ENCODE data around the gene TMEM139.

Gene TMEM139

DNA sequence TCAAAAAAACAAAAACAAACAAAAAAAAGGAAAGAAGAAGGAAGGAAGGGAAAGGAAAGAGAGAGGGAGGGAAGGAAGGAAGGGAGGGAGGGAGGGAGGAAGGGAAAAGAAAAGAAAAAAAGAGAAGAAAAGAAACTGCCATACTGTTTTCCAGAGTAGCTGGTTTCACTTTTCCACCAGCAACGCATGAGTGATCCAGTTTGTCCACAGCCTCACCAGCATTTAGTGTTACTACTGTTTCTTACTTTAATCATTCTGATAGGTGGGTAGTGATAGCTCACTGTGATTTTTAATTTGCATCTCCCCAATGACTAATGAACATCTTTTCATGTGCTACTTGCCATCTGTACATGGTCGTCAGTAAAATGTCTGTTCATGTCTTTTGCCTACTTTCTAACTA lies 11.9 kb upstream of the TMEM139 start:
- H3K27me3 ChIP-seq (ENCODE audit: insufficient read depth, poor library complexity, severe bottlenecking), result no peaks in the 10 kb centered on the region
- no peak for DNase-seq (ENCODE audit: low read depth in 1 of 2, low spot score in 1 of 2)
- TF ChIP-seq GABPA (IDR thresholded peaks at IDR 0.05; ENCODE audit: low read depth), result no peak
- no peak for TF ChIP-seq POLR2AphosphoS5 (IDR thresholded peaks at IDR 0.05; ENCODE audit: low read depth)
- TF ChIP-seq, protein P1, sequence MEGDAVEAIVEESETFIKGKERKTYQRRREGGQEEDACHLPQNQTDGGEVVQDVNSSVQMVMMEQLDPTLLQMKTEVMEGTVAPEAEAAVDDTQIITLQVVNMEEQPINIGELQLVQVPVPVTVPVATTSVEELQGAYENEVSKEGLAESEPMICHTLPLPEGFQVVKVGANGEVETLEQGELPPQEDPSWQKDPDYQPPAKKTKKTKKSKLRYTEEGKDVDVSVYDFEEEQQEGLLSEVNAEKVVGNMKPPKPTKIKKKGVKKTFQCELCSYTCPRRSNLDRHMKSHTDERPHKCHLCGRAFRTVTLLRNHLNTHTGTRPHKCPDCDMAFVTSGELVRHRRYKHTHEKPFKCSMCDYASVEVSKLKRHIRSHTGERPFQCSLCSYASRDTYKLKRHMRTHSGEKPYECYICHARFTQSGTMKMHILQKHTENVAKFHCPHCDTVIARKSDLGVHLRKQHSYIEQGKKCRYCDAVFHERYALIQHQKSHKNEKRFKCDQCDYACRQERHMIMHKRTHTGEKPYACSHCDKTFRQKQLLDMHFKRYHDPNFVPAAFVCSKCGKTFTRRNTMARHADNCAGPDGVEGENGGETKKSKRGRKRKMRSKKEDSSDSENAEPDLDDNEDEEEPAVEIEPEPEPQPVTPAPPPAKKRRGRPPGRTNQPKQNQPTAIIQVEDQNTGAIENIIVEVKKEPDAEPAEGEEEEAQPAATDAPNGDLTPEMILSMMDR (IDR thresholded peaks at IDR 0.05; ENCODE audit: insufficient read depth, low read length), result no peak
- TF ChIP-seq, protein P2, sequence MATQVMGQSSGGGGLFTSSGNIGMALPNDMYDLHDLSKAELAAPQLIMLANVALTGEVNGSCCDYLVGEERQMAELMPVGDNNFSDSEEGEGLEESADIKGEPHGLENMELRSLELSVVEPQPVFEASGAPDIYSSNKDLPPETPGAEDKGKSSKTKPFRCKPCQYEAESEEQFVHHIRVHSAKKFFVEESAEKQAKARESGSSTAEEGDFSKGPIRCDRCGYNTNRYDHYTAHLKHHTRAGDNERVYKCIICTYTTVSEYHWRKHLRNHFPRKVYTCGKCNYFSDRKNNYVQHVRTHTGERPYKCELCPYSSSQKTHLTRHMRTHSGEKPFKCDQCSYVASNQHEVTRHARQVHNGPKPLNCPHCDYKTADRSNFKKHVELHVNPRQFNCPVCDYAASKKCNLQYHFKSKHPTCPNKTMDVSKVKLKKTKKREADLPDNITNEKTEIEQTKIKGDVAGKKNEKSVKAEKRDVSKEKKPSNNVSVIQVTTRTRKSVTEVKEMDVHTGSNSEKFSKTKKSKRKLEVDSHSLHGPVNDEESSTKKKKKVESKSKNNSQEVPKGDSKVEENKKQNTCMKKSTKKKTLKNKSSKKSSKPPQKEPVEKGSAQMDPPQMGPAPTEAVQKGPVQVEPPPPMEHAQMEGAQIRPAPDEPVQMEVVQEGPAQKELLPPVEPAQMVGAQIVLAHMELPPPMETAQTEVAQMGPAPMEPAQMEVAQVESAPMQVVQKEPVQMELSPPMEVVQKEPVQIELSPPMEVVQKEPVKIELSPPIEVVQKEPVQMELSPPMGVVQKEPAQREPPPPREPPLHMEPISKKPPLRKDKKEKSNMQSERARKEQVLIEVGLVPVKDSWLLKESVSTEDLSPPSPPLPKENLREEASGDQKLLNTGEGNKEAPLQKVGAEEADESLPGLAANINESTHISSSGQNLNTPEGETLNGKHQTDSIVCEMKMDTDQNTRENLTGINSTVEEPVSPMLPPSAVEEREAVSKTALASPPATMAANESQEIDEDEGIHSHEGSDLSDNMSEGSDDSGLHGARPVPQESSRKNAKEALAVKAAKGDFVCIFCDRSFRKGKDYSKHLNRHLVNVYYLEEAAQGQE (IDR thresholded peaks at IDR 0.05; ENCODE audit: insufficient replicate concordance, low read depth), result no peak
- no peak for TF ChIP-seq SPI1 (IDR thresholded peaks at IDR 0.05; ENCODE audit: borderline replicate concordance, low read depth)
- H3K4me3 ChIP-seq (replicated peaks; ENCODE audit: insufficient read depth, low read length), result no peak overlapping the region
- no peak overlapping the region for H3K27ac ChIP-seq (replicated peaks)

DNA sequence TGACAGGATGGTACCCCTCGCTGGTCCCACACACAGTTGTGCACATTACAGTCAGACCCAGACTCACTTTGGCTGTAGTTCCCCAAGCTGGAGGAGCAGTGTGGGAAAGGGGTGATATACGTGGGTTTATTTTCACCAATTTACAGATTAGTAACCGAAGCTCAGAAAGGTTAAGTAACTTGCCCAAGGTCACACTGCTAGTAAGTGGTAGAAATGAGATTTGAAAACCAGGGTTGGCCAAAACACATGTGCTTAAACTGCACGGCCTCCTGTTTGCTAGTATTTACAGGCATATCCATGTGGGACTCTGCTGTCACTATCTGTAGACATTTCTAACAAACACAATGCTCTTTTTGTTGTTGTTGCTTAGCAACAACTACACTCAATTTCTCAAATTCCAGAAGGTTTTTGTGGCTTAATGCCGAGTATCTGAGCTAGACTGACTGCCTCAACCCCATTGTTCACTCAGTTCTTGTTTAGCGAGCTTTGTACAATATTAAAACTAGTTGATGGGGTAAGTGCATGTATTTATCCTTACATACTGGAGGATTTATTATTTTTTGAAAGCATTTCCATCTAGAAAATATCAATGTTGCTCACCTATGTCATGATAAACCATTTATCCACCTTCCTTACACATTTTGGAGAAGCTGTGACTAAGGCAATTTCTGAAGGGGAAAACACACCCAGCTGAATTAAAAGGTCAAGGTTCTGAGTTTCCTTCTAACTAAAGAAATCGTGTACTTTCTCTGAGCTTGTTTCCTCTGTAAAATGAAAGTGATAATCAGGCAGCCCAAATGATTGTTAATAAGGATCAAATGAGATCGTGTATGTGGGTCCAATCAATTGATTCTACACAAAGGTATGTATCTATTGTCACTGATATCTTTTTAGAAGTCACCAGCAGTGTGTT lies 5.3 kb upstream of the TMEM139 start:
- Histone ChIP-seq H3K27me3 (ENCODE audit: insufficient read depth, poor library complexity, severe bottlenecking) (no peaks in the 10 kb centered on the region), H3K27ac (replicated peaks) (no peak overlapping the region), H3K4me3 (replicated peaks; ENCODE audit: insufficient read depth, low read length) (no peak overlapping the region)
- DNase-seq (ENCODE audit: low read depth in 1 of 2, low spot score in 1 of 2), result no peak
- TF ChIP-seq, protein P2 (IDR thresholded peaks at IDR 0.05; ENCODE audit: insufficient replicate concordance, low read depth), result no peak
- TF ChIP-seq SPI1 (IDR thresholded peaks at IDR 0.05; ENCODE audit: borderline replicate concordance, low read depth), result no peak
- TF ChIP-seq, protein P1 (IDR thresholded peaks at IDR 0.05; ENCODE audit: insufficient read depth, low read length), result no peak
- TF ChIP-seq GABPA (IDR thresholded peaks at IDR 0.05; ENCODE audit: low read depth), result no peak
- TF ChIP-seq POLR2AphosphoS5 (IDR thresholded peaks at IDR 0.05; ENCODE audit: low read depth), result no peak

DNA sequence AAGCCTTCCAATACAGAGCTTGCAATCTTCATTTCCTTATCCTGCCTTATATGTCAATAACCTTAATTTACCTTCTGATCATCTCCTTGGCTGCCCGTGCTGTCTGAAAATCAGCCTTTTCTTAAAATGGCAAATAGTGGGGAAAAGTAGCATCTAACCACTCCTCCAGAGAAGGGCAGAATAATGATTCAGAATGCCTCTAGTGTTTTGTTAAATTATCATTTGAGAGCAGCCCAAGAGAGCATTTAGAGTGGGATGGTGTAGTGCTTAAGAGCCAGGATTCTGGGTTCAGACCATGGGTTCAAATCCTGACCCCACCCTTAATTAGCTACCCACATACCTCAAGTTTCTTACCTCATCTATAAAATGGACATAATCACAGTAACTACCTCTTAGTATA lies 4.6 kb upstream of the TMEM139 start:
- TF ChIP-seq GABPA (IDR thresholded peaks at IDR 0.05; ENCODE audit: low read depth) (no peak), SPI1 (IDR thresholded peaks at IDR 0.05; ENCODE audit: borderline replicate concordance, low read depth) (no peak), POLR2AphosphoS5 (IDR thresholded peaks at IDR 0.05; ENCODE audit: low read depth) (no peak)
- TF ChIP-seq, protein P2 (IDR thresholded peaks at IDR 0.05; ENCODE audit: insufficient replicate concordance, low read depth), result no peak
- TF ChIP-seq, protein P1 (IDR thresholded peaks at IDR 0.05; ENCODE audit: insufficient read depth, low read length), result no peak
- DNase-seq (ENCODE audit: low read depth in 1 of 2, low spot score in 1 of 2), result no peak
- no peak overlapping the region for H3K27ac ChIP-seq (replicated peaks)
- no peaks in the 10 kb centered on the region for H3K27me3 ChIP-seq (ENCODE audit: insufficient read depth, poor library complexity, severe bottlenecking)
- no peak overlapping the region for H3K4me3 ChIP-seq (replicated peaks; ENCODE audit: insufficient read depth, low read length)

Data from HL-60 (cell line).